ENCODE measurements around the gene GNAT1. TPM values are rescaled to one million over a fixed set of nuclear protein-coding genes. Genes with fewer than 3 reads are reported as not detected.

Gene GNAT1
- total RNA-seq, 4 donors from 2014 or later: not detected

GRCh38 chr3:50189989-50190388, 1.4 kb upstream of the GNAT1 start:
- no peak for DNase-seq
- Histone ChIP-seq H3K4me1 (peaks cover 17 to 64% (median 22%) of the 10 kb centered on the region in 3 donors), H3K27me3 (peaks cover 0 to 31% (median 11%) of the 10 kb centered on the region in 4 donors), H3K9me3 (no peaks in the 10 kb centered on the region), H3K36me3 (peaks cover 9 to 44% (median 21%) of the 10 kb centered on the region in 3 donors), H3K4me3 (no peak overlapping the region), H3K27ac (peak overlapping the region in 1 of 4 donors; percentile 17)
- 40 to 51% methylated on average over 4 to 7 of the region's 7 CpGs for WGBS, 2 donors
- intact Hi-C loops (cut with DNase I): loop anchor here (2.0 to 5.0 kb wide), 2 partner anchors 69 to 82 kb away; no protein-coding TSS in a partner anchor
- TF ChIP-seq CTCF (IDR thresholded peaks at IDR 0.05) (no peak), POLR2A (IDR thresholded peaks at IDR 0.05) (no peak)

GRCh38 chr3:50192124-50192523, 714 bp downstream of the GNAT1 start:
- no peak for TF ChIP-seq CTCF (IDR thresholded peaks at IDR 0.05)
- no peak for TF ChIP-seq POLR2A (IDR thresholded peaks at IDR 0.05)
- H3K4me1 ChIP-seq: peaks cover 17 to 60% (median 22%) of the 10 kb centered on the region in 3 donors
- peaks cover 0 to 50% (median 11%) of the 10 kb centered on the region in 4 donors for H3K27me3 ChIP-seq
- no peak overlapping the region for H3K27ac ChIP-seq
- H3K9me3 ChIP-seq: no peaks in the 10 kb centered on the region
- no peak for DNase-seq
- no peak overlapping the region for H3K4me3 ChIP-seq
- intact Hi-C loops (cut with DNase I): loop anchor here (5.0 kb wide), 1 partner anchor 80 kb away; no protein-coding TSS in a partner anchor
- peaks cover 0 to 22% (median 10%) of the 10 kb centered on the region in 3 donors for H3K36me3 ChIP-seq
- WGBS, 2 donors: no CpG with 5 or more reads among the region's 8 CpGs

GRCh38 chr3:50192689-50193141, 1.3 kb downstream of the GNAT1 start:
- TF ChIP-seq POLR2A (IDR thresholded peaks at IDR 0.05) (no peak), CTCF (IDR thresholded peaks at IDR 0.05) (peak; percentile 88 to 95 (median 91))
- no peak overlapping the region for H3K27ac ChIP-seq
- peaks cover 17 to 57% (median 22%) of the 10 kb centered on the region in 3 donors for H3K4me1 ChIP-seq
- intact Hi-C loops (cut with DNase I): loop anchor here (5.0 kb wide), 1 partner anchor 80 kb away; no protein-coding TSS in a partner anchor
- no peaks in the 10 kb centered on the region for H3K9me3 ChIP-seq
- no peak for DNase-seq
- H3K36me3 ChIP-seq: peaks cover 0 to 17% (median 8%) of the 10 kb centered on the region in 3 donors
- 0 to 33% methylated on average over 5 to 9 of the region's 21 CpGs for WGBS, 2 donors
- H3K27me3 ChIP-seq: peaks cover 0 to 53% (median 11%) of the 10 kb centered on the region in 4 donors
- H3K4me3 ChIP-seq: no peak overlapping the region

GRCh38 chr3:50193286-50193685, 1.9 kb downstream of the GNAT1 start:
- WGBS, 2 donors: 38 to 47% methylated on average over 7 to 8 of the region's 36 CpGs
- DNase-seq: no peak
- TF ChIP-seq POLR2A (IDR thresholded peaks at IDR 0.05): no peak
- TF ChIP-seq CTCF (IDR thresholded peaks at IDR 0.05): no peak
- no peak overlapping the region for H3K4me3 ChIP-seq
- intact Hi-C loops (cut with DNase I): loop anchor here (5.0 kb wide), 1 partner anchor 79 kb away; no protein-coding TSS in a partner anchor
- H3K4me1 ChIP-seq: peaks cover 17 to 53% (median 22%) of the 10 kb centered on the region in 3 donors
- peaks cover 0 to 59% (median 11%) of the 10 kb centered on the region in 4 donors for H3K27me3 ChIP-seq
- H3K27ac ChIP-seq: no peak overlapping the region
- peaks cover 0 to 11% (median 4%) of the 10 kb centered on the region in 3 donors for H3K36me3 ChIP-seq
- no peaks in the 10 kb centered on the region for H3K9me3 ChIP-seq

GRCh38 chr3:50193746-50194127, 2.3 kb downstream of the GNAT1 start:
- Histone ChIP-seq H3K4me1 (peaks cover 13 to 49% (median 19%) of the 10 kb centered on the region in 3 donors), H3K27me3 (peaks cover 0 to 63% (median 11%) of the 10 kb centered on the region in 4 donors), H3K9me3 (no peaks in the 10 kb centered on the region), H3K36me3 (peaks cover 0 to 6% (median 0%) of the 10 kb centered on the region in 3 donors), H3K4me3 (no peak overlapping the region), H3K27ac (no peak overlapping the region)
- intact Hi-C loops (cut with DNase I): loop anchor here (2.0 to 5.0 kb wide), 2 partner anchors 29 to 79 kb away; no protein-coding TSS in a partner anchor
- TF ChIP-seq POLR2A (IDR thresholded peaks at IDR 0.05) (no peak), CTCF (IDR thresholded peaks at IDR 0.05) (no peak)
- no peak for DNase-seq
- WGBS, 2 donors: 9 to 30% methylated on average over 7 of the region's 34 CpGs
